K562 (cell line): ENCODE measurements around the gene HSPA1B. TPM values are rescaled to one million over a fixed set of nuclear protein-coding genes. Genes with fewer than 3 reads are reported as not detected.
A peak's percentile ranks its signal among the peaks of the same experiment; 100 is the strongest.

Experiments used
- CLOCK ChIP-seq: fragments of 250-450 bp; sonication (Bioruptor Pico); IDR thresholded peaks from 2 replicates; pipeline ENCODE4 v1.4.0; 2020; ENCODE audit warnings: mild to moderate bottlenecking, moderate library complexity, borderline replicate concordance
- DEAF1 ChIP-seq: fragments of 450-650 bp; formaldehyde crosslinking; IDR thresholded peaks from 2 replicates; pipeline ENCODE4 v1.4.0; 2020; ENCODE audit warnings: mild to moderate bottlenecking, moderate library complexity
- ELF2 ChIP-seq: fragments of 250-450 bp; sonication (Bioruptor Pico); IDR thresholded peaks from 2 replicates; pipeline ENCODE4 v1.5.0; 2021; ENCODE audit warnings: mild to moderate bottlenecking
- HMGN3 ChIP-seq: IDR thresholded peaks from 2 replicates; pipeline ENCODE4 v1.6.1; 2011; ENCODE audit warnings: borderline replicate concordance, low read depth, mild to moderate bottlenecking, mixed read lengths, low read length; ENCODE audit not compliant: insufficient read length; ENCODE audit errors: extremely low read depth
- MLLT1 ChIP-seq, 2 experiments: fragments of 450-650 bp; IDR thresholded peaks; 2 replicates each; pipeline ENCODE4 v1.6.1; 2016
- MTA2 ChIP-seq: fragments of 450-650 bp; IDR thresholded peaks from 2 replicates; pipeline ENCODE4 v1.6.1; 2016; ENCODE audit warnings: low read depth
- NCOA4 ChIP-seq: fragments of 450-650 bp; IDR thresholded peaks from 2 replicates; pipeline ENCODE4 v1.6.1; 2018; ENCODE audit warnings: mild to moderate bottlenecking; ENCODE audit not compliant: partially characterized antibody
- PKNOX1 ChIP-seq: fragments of 450-650 bp; IDR thresholded peaks from 2 replicates; pipeline ENCODE4 v1.6.1; 2016
- POLR2B ChIP-seq: fragments of 450-650 bp; IDR thresholded peaks from 2 replicates; pipeline ENCODE4 v1.6.1; 2018; ENCODE audit warnings: low read depth; ENCODE audit not compliant: partially characterized antibody
- TAL1 ChIP-seq: fragments of 450-650 bp; IDR thresholded peaks from 2 replicates; pipeline ENCODE4 v1.6.1; 2016; ENCODE audit warnings: mild to moderate bottlenecking
- ZBTB49 ChIP-seq: sonication (generic); formaldehyde crosslinking; IDR thresholded peaks from 2 replicates; pipeline ENCODE4 v1.8.0; 2022; ENCODE audit warnings: missing genetic modification reagents, mild to moderate bottlenecking, borderline replicate concordance
- ZNF24 ChIP-seq: fragments of 450-650 bp; IDR thresholded peaks from 2 replicates; pipeline ENCODE4 v1.6.1; 2016
- ZNF449 ChIP-seq: fragments of 250-450 bp; sonication (Bioruptor Pico); IDR thresholded peaks from 2 replicates; pipeline ENCODE4 v1.8.0; 2022; ENCODE audit warnings: moderate library complexity, mild to moderate bottlenecking, inconsistent platforms
- ZNF512 ChIP-seq: IDR thresholded peaks from 2 replicates; pipeline ENCODE4 v1.6.1; 2016; ENCODE audit warnings: missing genetic modification characterization, missing compliant biosample characterization
- polyA plus RNA-seq, 8 experiments: library from polyadenylated mRNA; depleted of rRNA in 4 of 8; stranded (reverse) in 5 of 8; unstranded in 3 of 8; fragments of >200 nt; fragmentation: Nextera tagmentation in 2 of 8; fragmentation: Illumina TruSeq in 1 of 8; extraction: Ambion mirVana in 2 of 8; extraction: Trizol in 1 of 8; gene quantifications; 2 replicates each; pipeline versions ENCODE4 v1.2.1 to v1.2.3, GENCODE V29; 2011 to 2014; ENCODE audit warnings: inconsistent platforms in 1 of 8, missing spikeins in 1 of 8
- total RNA-seq, 7 experiments: library from RNA; depleted of rRNA in 6 of 7; stranded (reverse); fragments of >200 nt in 6 of 7; fragmentation: Illumina TruSeq in 2 of 7; extraction: Trizol in 2 of 7; gene quantifications; 2 replicates each; pipeline versions ENCODE4 v1.2.1 to v1.2.3, GENCODE V29; 2011 to 2021; ENCODE audit warnings: low replicate concordance in 1 of 7

HSPA1B gene
- total and polyA plus RNA-seq, 9 of the 15 experiments (the other 6 are each of a cell fraction or from before 2014, with no cell fraction given): 0.27 to 227 (median 51.2) TPM

GRCh38 chr6:31791324-31792089 lies 36.0 kb upstream of the HSPA1B start (continued):
- no peak for TF ChIP-seq ZBTB49
- TF ChIP-seq CLOCK (CRISPR knock-in tag): no peak
- no peak for TF ChIP-seq DEAF1 (CRISPR knock-in tag)
- TF ChIP-seq MLLT1 (IDR thresholded peaks at IDR 0.05): peak; percentile 40 to 61; a peak in 1 of 4 replicates
- no peak for TF ChIP-seq ZNF24
- peak; percentile 80 for TF ChIP-seq PKNOX1
- TF ChIP-seq POLR2B: no peak
- no peak for TF ChIP-seq ZNF449 (CRISPR knock-in tag)
- no peak for TF ChIP-seq NCOA4
- no peak; the same call in 1 of the 2 replicates for TF ChIP-seq MTA2
- TF ChIP-seq HMGN3: no peak
- TF ChIP-seq ZNF512: no peak
- TF ChIP-seq TAL1: no peak
- no peak for TF ChIP-seq ELF2
